Activated CD4-positive, CD25-positive, alpha-beta regulatory T cell treated with anti-CD3 and anti-CD28 coated beads, Interleukin-2, amount 50 U/mL, for 16 hours (primary cell): Measurements from ENCODE around the gene DOP1B.
"Not testable (repeated sequence)": the region's sequence is repeated elsewhere in the genome, so short reads cannot be mapped to it uniquely, and the experiment has no call there.

ENCODE experiments used
- DNase-seq: peaks from one replicate; pipeline ENCODE4 v3.0.0-alpha.2; 2020; ENCODE audit warnings: low read depth, low spot score

DOP1B gene

DNA sequence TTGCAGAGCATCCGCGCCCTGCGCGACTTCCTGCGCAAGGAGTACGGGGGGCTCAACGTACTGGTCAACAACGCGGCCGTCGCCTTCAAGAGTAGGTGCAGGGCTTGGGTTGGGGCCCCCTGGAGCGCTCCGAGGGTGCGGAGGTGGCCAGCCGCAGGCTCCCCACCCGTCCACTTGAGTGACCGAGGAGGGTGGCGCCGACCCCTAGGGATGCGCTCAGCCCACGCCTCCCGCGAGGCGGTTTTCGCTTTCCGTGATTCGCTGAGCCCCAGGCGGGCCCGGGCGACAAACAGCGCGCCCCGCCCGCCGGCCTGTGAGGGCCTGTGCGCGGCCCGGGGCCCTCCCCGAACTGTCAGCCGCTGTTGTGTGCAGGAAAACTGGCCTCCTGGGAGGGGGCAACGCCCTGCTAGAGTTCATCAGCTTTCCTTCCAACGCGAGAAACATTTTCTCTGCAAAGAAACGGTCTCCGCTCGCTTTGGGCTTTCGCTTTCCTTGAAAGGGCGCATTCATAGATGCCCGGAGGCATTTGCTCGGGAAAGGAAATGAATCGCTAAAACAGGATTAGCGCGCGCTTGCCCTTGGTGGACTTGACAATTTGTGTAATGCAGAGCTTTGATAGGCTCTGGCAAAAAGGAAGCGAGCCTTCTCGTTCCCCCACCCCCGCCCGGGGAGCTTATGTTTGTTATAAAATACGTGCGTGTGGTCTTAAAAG, 21.1 kb upstream of the DOP1B start:
- no peak for DNase-seq

DNA sequence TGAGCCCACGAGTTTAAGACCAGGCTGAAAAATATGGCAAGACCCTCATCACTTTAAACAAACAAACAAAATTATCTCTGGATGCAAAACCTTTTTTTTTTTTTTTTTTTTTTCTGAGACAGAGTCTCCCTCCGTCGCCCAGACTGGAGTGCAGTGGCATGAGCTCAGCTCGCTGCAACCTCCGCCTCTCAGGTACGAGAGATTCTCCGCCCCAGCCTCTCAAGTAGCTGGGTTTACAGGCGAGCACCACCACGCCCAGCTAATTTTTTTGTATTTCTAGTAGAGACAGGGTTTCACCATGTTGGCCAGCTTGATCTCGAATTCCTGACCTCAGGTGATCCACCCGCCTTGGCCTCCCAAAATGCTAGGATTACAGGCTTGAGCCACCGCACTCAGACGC, 16.8 kb upstream of the DOP1B start:
- not testable (repeated sequence) for DNase-seq

DNA sequence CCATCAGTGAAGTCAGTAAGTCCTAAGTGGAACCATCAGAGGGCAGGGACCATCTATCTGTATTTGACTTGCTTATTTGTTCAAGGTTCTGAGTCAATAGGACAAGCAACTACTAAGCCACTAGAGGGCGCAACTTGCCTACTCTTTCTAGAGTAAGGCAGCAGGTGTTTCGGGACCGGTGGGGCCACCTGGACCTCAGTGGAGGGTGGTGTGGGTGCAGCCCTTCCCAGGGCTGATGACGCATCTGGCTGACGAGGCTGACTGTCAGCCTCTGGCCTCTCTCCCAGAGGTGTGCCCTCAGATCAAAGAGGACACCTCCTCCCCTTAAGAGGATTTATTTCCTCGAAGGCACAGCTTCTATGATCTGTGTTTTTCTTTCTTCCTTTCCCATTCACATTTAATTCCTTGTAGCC, 15.1 kb upstream of the DOP1B start:
- DNase-seq, result peak; percentile 79

DNA sequence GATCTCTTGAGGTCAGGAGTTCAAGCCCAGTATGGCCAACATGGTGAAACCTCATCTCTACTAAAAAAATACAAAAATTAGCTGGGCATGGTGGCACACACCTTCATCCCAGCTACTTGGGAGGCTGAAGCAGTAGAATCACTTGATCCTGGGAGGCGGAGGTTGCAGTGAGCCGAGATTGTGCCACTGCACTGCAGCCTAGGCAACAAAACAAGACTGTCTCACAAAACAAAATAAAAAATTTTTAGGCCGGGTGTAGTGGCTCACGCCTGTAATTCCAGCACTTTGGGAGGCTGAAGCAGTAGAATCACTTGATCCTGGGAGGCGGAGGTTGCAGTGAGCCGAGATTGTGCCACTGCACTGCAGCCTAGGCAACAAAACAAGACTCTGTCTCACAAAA, 12.4 kb upstream of the DOP1B start:
- DNase-seq, result not testable (repeated sequence)

DNA sequence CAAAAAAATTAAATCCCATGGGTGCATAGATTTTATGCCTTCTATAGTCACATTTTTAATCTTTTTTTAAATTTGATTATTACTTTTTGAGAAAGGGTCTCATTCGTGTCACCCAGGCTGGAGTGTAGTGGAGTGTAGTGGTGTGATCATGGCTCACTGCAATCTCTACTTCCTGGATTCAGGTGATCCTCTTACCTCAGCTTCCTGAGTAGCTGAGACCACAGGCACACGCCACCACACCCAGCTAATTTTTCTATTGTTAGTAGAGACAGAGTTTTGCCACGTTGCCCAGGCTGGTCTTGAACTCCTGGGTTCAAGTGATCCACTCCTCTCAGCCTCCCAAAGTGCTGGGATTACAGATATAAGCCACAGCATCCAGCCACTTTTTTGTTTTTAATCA, 11.4 kb upstream of the DOP1B start:
- no peak for DNase-seq

DNA sequence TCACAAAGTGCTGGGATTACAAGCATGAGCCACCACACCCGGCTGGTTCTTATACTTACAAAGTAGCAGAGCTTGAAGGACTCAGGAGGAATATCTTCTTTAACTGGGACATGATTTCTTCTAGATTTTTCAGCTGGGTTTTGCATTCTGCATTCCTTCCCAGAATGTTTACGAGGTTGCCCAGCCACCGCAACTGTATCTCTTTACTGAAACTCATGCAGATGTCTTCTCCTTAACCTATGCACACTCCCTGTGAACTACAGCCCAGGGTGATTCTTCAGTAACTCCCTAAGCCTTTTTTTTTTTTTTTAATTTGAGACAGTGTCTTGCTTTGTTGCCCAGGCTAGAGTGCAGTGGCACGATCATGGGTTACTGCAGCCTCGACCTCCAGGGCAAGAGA, 8.7 kb upstream of the DOP1B start:
- no peak for DNase-seq

DNA sequence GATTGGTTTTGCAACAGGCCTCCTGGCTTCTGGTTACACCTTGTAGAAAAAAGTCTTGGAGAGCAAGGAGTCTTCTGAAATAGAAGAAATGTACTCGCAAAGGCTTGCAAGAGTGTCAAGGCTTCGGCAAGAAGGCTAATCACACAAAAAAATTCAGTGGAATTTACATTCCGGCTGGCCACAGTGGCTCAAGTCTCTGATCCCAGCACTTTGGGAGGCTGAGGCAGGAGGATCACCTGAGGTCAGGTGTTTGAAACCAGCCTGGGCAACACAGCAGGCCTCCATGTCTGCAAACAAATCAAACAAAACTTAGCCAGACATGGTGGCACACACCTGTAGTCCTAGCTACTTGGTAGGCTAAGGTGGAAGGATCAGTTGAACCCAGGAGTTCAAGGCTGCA, 7.7 kb upstream of the DOP1B start:
- DNase-seq, result no peak

DNA sequence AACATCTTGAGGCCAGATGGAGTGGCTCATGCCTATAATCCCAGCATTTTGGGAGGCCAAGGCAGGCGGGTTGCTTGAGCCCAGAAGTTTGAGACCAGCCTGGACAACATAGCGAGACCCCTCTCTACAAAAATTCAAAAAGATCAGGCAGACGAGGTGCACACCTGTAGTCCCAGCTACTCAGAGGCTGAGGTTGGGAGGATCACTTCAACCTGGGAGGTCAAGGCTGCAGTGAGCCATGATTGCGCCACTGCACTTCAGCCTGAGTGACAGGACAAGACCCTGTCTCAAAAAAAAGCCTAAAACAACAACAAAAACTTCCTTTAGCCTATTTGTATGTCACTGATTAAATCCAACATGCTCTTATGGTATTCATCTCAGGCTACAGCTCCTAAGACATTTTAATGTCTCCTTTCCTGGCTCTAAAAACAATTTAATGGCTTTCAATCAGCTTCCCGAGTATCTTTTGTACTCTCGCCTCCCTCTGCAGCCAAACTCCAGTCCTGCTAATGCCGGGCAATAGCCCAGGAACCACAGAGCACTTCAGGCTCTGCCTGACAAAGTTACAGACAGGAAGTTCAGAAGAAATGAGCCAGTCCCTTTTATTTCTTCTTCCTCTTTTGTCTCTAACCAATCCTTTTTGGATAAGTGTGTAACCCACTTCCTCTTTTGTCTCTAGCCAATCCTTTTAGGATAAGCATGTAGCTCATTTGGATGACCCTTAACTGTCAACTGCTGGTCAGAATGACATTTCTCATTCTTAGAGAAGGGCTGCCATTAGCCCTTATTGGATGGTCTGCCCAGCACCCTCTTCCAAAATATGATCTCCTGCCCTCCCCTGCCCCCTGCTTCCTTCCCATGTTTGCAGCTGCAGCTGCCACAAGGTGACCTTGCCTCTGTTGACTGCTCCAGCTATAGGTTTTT, 6.6 kb upstream of the DOP1B start:
- DNase-seq, result no peak

DNA sequence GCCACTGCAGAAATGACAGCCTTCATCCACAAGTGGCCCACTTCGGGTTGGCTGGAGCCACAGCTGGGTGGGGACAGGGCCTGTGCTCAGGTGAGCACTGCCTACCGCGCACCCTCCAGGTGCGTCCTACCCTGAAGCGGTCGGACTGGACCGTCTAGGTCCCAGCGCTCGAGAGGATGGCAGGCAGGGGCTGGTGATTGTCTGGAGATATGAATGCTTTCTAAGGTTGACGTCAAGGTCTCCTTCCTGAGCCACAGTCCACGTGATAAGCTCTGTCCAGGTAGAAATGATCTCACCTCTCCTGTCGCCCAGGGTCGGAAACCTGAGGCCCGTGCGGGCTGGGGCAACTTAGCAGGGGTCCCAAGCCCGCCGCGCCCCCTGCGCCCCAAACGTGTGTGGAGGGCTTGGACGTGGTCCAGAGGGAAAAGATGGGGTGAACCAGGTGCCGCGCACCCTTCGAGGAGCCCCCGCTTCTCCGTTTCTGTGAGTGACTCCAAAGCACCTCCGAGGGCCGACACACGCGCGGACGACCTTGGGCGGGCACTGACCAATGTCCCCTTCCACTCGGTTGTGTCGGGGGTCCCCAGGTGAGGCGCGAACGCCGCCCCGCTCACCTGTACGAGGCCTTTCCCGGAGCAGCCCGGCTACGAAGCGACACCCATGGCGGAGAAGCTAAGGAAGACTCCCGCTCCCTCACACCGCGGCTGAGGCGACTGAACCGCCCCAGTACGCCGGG, 853 bp upstream of the DOP1B start:
- no peak for DNase-seq

DNA sequence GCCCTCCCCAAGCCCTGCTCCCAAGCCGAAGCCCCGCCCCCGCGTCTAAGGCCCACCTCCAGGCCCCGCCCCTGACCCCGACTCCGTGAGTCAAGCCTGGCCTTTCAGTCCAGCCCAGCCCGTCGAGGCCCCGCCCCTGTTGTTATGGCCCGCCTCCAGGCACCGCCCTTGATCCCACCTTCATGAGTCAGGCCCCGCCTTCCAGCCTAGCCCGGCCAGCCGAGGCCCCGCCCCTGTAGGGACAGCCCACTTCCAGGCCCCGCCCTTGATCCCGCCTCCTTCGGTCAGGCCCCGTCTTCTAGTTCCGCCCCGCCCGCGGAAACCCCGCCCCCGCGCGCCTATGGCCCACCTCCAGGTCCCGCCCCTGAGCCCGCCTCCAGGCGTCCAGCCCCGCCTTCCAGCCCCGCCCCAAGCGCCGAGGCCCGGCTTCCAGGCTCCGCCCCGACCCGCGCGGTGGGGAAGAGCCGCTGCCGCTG, 247 bp upstream of the DOP1B start:
- peak; percentile 98 for DNase-seq

DNA sequence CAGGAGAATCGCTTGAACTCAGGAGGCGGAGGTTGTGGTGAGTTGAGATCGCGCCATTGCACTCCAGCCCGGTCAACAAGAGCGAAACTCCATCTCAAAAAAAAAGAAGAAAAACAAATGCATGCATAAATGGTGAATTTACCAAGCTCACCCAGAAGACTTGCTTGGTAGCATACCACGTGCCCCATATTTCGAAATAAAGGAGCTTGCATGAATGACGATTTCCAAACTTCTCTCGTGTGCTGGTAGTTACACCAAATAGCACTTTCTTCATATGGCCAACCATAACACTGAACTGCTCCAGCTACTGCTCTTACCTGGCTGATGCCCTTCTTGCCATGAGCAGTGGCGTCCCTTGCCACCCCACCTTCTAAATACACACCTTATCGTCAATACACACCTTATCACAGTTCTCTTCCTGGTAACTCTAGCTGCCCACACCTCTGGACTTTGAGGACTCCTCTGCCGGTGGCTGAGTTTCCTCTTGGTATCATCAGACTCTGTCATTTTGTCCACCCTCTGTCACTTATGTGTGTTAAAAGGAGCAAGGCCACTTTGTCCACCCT, 2.8 kb downstream of the DOP1B start:
- DNase-seq, result no peak

DNA sequence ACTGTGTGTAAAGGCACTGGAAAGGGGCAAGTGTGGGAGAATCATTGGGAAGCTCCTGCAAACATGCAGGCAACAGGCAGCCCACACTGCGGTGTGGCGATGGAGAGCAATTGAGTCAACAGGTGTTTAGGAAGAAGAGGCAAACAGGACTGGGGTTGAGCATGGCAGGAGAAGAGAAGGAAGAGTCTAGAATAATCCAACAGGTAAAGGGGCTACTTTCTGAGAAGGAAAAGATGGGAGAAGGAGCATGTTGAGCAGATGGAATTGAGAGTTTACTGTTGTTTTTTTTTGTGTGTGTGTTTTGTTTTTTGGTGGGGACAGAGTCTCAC, 4.2 kb downstream of the DOP1B start:
- no peak for DNase-seq

DNA sequence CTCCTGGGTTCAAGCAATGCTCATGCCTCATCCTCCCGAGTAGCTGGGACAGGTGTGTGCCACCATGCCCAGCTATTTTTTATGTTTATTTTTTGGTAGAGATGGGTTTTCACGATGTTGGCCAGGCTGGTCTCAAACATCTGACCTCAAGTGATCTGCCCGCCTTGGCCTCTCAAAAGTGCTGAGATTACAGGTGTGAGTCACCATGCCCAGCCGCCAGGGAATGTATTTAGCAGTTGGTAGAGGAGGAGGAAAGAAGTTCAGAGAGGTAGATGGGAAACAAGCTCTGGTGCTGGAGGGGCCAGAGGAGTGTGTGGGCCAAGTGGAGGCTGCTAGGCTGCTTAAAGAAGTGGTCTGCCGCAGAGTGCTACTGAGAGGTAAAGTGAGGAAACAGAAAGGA, 6.0 kb downstream of the DOP1B start:
- DNase-seq, result no peak

DNA sequence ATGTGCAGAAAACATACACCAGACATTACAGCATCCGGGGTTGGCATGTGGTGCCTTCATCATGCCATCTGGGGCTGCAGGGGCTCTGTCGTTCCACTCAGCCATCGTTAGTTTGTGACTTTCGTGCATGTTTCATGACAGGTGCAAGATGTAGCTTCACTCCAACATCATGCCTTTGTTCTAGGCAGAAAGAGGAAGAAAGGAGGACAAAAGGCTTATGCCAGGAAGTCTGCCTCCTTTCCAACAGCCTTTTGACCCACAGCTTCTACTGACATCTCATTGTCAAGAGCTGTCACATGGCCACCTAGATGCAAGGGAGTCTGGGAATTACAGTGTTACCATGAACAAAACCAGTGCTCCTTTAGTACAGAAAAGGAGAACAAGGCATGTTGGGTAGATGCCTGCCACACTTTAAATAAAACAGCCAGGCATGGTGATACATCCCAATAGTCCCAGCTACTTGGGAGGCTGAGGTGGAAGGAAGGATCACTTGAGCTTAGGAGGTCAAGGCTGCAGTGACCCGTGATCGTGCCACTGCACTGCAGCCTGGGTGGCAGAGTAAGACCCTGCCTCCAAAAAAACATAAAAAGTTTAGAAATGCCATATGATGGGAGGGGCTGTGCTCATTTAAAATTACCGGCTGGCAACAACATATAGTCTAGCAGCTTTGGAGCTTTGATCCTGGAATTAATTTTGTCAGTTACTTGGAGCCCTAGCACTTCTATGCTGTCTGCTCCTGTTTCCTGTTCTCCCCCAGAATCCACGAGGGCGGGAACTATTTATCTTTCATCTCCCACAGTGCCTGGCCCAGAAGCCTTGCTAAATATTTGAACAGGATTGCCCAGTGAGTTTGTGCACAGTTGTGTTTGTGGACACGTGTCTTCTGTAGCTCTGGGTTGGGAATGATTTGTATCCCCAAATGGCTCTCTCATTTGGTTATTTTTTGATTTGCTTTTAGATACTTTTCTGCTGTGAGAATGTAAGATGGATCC, 7.4 kb downstream of the DOP1B start:
- no peak for DNase-seq

DNA sequence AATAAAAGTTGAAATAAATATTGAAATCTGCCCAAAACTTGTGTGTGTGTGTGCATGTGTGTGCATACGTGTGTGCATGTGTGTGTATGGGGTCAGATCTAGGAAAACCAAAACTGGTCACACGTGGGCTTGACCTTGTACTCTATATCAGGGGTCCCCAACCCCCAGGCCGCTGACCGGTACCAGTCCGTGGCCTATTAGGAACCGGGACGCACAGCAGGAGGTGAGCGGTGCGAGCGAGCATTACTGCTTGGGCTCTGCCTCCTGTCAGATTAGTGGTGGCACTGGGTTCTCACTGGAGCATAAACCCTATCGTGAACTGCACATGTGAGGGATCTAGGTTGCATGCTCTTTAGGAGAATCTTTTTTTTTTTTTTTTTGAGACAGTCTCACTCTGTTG, 8.7 kb downstream of the DOP1B start:
- no peak for DNase-seq

DNA sequence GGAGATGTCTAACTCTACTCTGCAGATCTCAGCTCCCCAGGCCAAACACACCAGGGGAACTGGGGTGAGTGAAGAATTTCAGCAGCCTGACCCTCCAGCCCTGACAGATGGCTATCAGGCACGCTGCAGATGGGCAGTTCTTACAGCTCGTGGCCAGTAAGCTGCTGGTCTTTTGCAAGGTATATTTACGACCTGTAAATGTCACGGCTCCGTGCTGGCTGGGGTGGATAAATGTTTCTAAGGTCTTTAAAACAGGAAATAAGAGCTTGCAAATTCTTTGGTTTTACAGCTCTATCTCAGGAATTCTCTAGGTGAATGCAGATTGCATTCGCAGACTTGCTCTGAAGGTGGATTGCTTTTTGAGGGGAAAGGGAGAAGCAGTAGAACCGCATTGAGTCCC, 10.1 kb downstream of the DOP1B start:
- no peak for DNase-seq

DNA sequence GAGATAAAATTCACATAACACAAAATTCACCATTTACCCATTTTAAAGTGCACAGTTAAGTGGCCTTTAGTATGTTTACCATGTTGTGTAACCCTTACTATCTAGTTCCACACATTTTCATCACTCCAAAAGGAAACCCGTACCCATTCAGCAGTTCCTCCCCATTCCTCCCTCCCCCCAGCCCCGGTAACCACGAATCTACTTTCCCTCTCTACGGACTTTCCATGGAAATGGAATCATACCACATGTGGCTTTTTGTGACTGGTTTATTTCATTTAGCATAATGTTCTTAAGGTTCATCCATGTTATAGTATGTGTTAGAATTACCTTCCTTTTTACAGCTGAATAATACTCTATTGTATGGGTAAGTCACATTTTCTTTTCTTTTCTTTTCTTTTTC, 10.9 kb downstream of the DOP1B start:
- DNase-seq, result no peak

DNA sequence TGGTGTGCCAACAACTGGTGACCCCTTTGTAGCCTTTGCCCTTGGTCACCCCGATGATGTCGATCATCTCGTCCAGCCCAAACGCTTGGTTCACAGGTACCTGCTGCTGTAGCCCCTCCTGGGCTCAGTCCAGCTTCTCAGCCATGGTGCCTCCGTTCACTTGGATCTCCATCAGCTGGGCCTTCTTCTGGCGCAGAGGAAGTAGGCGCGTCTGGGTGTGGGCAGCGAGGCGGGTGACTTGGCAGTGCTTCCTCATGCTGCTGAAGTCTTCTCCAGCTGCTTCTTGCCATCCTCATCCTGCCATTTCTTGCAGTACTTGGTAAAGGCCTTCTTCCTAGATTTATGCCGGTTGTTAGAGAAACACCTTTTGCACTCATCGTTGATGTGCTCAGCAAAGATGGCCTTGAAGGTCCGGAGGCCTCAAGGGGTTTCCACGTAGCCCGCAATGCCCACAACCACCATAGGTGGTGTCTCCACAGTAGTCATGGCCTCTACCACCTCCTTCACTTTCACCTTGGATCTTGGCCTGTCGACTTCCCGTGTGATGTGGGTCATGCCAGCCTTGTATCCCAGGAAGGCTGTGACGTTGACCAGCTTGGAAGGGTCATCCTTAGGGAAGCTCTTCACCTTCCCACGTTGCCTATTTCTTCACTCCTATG, 13.0 kb downstream of the DOP1B start:
- no peak for DNase-seq

DNA sequence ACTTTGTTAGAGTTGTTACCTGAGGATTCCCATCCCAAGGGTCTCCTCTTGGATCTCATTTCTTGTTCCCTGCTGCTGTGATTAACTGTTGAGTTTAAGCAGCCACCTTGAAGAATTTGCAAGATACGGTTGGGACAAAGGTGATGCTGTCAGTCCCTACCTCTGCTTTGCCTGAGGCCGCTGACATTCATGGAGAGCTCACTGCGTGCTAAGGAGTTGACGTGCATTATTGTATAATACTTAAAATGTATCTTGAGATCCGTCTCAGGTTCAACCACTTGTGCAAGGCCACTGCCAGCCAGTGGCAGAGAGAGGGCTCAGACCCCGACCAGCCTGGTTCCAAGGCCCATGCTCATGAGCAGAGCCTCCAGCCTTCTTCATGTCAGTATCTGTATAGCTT, 14.2 kb downstream of the DOP1B start:
- no peak for DNase-seq

DNA sequence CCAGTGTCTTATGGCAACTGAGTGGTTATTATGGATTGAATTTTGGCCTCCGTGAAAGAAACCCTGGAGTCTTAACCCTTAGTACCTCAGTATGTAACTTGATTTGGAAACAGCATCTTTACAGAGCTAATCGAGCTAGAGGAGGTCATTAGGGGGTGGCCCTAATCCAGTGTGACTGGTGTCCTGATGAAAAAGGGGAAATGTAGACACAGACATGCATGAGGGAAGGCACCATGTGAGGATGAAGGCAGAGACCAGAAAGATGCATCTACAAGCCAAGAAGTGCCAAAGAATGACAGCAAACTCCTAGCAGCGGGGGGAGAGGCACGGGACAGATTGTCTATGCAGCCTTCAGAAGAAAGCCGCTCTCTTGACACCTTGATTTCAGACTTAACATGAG, 14.7 kb downstream of the DOP1B start:
- no peak for DNase-seq
